Head of caudate nucleus (tissue), 42 donors: ENCODE results near the gene RUSC2.
A peak's percentile ranks its signal among the peaks of the same experiment; 100 is the strongest.

Experiments used
- DNase-seq, 42 donors: peaks; one replicate each; pipeline versions ENCODE4 v3.0.0 to v3.0.0-alpha.2; 2020 to 2021; ENCODE audit warnings: mixed read lengths in 7 of 42
- intact Hi-C: fragments of 100-400 bp; cut with DNase I; formaldehyde crosslinking; loops from one replicate; pipeline ENCODE4 v1.15.0; 2022

The RUSC2 gene, protein sequence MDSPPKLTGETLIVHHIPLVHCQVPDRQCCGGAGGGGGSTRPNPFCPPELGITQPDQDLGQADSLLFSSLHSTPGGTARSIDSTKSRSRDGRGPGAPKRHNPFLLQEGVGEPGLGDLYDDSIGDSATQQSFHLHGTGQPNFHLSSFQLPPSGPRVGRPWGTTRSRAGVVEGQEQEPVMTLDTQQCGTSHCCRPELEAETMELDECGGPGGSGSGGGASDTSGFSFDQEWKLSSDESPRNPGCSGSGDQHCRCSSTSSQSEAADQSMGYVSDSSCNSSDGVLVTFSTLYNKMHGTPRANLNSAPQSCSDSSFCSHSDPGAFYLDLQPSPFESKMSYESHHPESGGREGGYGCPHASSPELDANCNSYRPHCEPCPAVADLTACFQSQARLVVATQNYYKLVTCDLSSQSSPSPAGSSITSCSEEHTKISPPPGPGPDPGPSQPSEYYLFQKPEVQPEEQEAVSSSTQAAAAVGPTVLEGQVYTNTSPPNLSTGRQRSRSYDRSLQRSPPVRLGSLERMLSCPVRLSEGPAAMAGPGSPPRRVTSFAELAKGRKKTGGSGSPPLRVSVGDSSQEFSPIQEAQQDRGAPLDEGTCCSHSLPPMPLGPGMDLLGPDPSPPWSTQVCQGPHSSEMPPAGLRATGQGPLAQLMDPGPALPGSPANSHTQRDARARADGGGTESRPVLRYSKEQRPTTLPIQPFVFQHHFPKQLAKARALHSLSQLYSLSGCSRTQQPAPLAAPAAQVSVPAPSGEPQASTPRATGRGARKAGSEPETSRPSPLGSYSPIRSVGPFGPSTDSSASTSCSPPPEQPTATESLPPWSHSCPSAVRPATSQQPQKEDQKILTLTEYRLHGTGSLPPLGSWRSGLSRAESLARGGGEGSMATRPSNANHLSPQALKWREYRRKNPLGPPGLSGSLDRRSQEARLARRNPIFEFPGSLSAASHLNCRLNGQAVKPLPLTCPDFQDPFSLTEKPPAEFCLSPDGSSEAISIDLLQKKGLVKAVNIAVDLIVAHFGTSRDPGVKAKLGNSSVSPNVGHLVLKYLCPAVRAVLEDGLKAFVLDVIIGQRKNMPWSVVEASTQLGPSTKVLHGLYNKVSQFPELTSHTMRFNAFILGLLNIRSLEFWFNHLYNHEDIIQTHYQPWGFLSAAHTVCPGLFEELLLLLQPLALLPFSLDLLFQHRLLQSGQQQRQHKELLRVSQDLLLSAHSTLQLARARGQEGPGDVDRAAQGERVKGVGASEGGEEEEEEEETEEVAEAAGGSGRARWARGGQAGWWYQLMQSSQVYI (N-terminal part only)

DNA sequence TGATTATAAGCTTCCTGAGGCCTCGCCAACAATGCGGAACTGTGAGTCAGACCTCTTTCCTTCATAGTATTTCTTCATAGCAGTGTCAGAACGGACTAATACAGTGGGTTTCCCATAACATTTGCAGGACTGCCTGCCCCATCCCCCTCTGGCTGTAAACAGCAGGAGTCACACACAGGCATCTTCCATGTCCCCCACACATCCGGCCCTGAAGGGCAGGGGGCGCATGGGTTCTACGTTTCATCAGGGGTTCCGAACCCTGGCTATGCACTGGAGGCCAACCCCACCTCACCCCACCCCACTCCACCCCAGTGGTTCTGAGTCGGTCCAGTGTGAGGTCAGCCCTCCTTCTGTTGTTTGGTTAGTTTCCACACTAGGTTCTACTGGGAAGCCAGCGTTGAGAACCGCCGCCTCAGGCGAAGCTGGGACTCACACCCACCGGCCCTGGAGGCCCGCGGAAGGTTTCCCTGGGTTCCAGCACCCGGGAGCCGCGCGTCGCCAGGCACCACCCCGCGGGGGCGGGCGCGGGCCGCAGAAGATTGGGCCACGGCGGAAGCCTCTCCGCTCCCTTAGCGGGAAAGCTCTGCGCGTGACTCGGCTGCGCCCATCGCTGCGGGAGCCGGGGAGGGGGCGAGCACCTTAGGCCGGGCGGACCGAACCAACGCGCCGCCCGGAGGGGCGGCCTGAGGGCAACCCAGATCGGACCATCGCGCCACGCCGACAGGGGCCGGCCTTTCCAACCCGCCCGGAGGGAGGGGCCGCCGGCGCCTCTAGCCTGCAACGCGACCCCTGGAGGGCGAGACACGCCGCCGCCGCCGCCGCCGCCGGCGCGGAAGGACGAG, at the start of gene RUSC2:
Gene RUSC2, plus strand, starts transcription at position 799 of the 842 bp plus-strand sequence. CDS start 56,411 bp downstream, outside the sequence.
- intact Hi-C loops = loop anchor here (2.0 to 5.0 kb wide), 2 partner anchors 48 to 65 kb away; no protein-coding TSS in a partner anchor
- peak; percentile 73 to 91 (median 83) for DNase-seq

- DNase-seq = no peak
- intact Hi-C loops = no loop called here
Observed at GRCh38 chr9:35446012-35446411, 43.9 kb upstream of the RUSC2 start.

DNA sequence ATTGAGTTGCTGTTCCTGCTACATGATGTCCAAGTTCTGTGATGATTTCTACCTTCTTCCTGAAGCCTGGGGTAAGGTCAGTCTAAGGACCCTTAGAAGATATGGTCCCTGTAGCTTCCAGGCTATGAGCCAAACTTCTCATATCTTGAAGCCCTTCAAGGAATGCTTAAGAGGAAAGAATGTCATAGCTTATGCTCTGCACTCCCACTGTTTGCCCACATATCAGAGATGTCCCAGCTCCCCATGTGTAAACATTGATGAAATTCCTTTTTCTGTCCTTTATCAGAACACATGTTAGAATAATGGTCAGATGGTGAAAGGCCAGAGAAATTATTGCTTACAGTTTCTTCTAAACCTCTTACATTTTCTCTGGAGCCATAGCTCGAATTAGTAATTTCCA, 41.4 kb upstream of the RUSC2 start:
- no peak for DNase-seq
- intact Hi-C loops = no loop called here

DNA sequence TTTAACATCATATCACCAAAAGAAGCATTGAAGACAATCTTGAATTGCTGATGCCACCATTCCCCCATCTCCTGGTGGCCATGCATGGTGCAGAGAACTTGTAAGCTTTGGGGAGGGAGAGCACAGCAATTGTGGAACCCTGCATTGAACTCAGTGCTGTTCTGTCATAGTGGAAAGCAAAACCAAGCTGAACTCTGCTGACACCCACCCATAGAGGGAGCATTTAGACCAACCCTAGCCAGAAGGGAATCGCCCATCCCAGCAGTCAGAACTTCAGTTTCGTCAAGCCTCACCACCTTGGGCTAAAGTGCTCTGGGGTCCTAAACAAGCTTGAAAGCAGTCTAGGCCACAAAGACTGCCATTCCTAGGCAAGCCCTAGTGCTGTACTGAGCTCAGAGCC, 37.4 kb upstream of the RUSC2 start:
- intact Hi-C loops = no loop called here
- no peak for DNase-seq

GRCh38 chr9:35453786-35454185, 36.1 kb upstream of the RUSC2 start:
- intact Hi-C loops = no loop called here

GRCh38 chr9:35464141-35465025, 25.5 kb upstream of the RUSC2 start:
- no peak for DNase-seq
- intact Hi-C loops = no loop called here

More at GRCh38 chr9:35453786-35454185, 36.1 kb upstream of the RUSC2 start:
- DNase-seq = no peak

GRCh38 chr9:35470340-35470739, 19.6 kb upstream of the RUSC2 start:
- DNase-seq = no peak
- intact Hi-C loops = loop anchor here (10.0 kb wide), 1 partner anchor 206 kb away; no protein-coding TSS in a partner anchor

DNA sequence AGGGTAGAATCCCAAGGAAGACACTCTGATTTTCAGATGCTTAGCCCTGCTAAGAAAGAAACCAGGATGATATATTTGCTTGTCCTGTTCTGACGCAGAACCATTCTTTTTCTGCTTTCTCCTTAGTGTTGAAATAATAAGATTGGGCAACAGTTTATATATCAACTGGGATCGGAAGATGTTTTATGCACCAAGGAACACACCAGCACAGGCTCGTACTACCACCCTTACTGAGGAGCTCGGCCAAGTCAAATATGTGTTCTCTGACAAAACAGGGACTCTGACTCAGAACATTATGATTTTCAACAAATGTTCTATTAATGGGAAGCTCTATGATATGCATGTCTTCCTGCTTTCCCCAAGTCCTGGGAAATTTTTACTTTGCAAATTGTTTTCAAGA, 19.0 kb upstream of the RUSC2 start:
- intact Hi-C loops = loop anchor here (10.0 kb wide), 1 partner anchor 206 kb away; no protein-coding TSS in a partner anchor
- DNase-seq = no peak

GRCh38 chr9:35476596-35476995, 13.3 kb upstream of the RUSC2 start:
- no peak for DNase-seq
- intact Hi-C loops = loop anchor here (5.0 to 10.0 kb wide), 2 partner anchors 212 to 359 kb away; partner anchors contain the start of gene ATOSB

- peak in 41 of 42 donors; percentile 4 to 82 (median 56) for DNase-seq
- intact Hi-C loops = loop anchor here (5.0 to 10.0 kb wide), 2 partner anchors 213 to 360 kb away; partner anchors contain the start of gene ATOSB
Observed at GRCh38 chr9:35477211-35477855, 12.6 kb upstream of the RUSC2 start.

- intact Hi-C loops = loop anchor here (5.0 to 10.0 kb wide), 2 partner anchors 214 to 362 kb away; partner anchors contain the start of gene ATOSB
- DNase-seq = no peak
Observed at GRCh38 chr9:35478871-35479270, 11.0 kb upstream of the RUSC2 start.

GRCh38 chr9:35481347-35481975, 8.4 kb upstream of the RUSC2 start:
- intact Hi-C loops = no loop called here
- peak in 26 of 42 donors; percentile 16 to 70 (median 34) for DNase-seq

DNA sequence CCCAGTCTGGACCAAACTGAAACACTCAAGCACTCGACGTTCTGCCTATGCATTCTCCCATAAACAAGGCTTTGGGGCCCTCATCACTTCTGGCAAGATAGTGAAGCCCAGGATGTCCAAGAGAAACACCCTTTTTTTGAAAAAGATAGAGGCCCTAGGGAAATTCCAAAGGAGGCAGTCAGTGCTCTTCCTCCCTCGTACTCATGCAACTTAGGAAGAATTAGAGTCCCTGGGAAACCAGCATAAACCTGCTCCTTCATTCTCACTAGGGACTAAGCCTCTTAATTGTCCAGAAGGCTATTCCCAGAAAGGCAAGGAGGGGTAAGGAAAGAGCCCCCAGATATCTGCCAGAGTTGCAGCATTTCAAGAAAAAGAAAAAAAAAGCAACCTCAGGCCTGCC, 7.8 kb upstream of the RUSC2 start:
- DNase-seq = no peak
- intact Hi-C loops = no loop called here

DNA sequence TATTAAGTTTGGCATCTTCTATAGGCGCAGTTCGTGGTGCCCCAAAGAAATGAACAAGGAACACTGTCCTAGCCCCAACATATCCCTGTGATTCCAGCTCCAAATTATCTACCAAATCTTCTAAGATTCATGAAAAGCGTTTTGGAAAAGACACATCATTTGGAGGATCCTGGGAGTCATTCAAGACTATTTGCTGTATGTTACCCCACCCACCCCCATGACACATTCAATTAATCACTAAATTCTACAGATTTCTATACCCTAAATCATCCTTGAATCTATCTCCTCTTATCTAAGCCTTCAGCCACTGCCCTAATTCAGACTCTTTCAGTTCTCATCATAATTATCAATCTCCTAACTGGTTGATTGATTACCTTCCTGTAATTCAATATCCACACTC, 5.5 kb upstream of the RUSC2 start:
- intact Hi-C loops = no loop called here
- DNase-seq = no peak

GRCh38 chr9:35487081-35487480, 2.8 kb upstream of the RUSC2 start:
- intact Hi-C loops = no loop called here
- DNase-seq = no peak

- no peak for DNase-seq
- intact Hi-C loops = no loop called here
Observed at GRCh38 chr9:35488021-35488420, 1.9 kb upstream of the RUSC2 start.
